RWPE1 (cell line): ENCODE data around the gene NME1.
"Not testable (repeated sequence)": the region's sequence is repeated elsewhere in the genome, so short reads cannot be mapped to it uniquely, and the experiment has no call there.

Experiments used
- CTCF ChIA-PET: fragments of 350-600 bp; sonication (Branson Sonifier 250); formaldehyde crosslinking; extraction: SDS; loops from one replicate; lab custom pipeline; 2021; lab: Yijun Ruan, JAX
- POLR2A ChIA-PET: fragments of 400-600 bp; formaldehyde crosslinking; extraction: SDS; loops from one replicate; lab custom pipeline; 2020; ENCODE audit warnings: antibody characterized with exemption; ENCODE audit not compliant: low non-redundant PET; lab: Yijun Ruan, JAX
- DNase-seq: peaks from one replicate; pipeline ENCODE4 v3.0.0; 2012; ENCODE audit warnings: low spot score
- H3K27ac ChIP-seq: fragments of 450-650 bp; 2 replicates; pipeline ENCODE4 v1.5.1; 2017
- CTCF ChIP-seq: fragments of 450-650 bp; conservative IDR thresholded peaks from 2 replicates; pipeline ENCODE4 v1.5.1; 2017; ENCODE audit warnings: low read depth, mild to moderate bottlenecking

Gene NME1

GRCh38 chr17:51166987-51167931 is 13.9 kb downstream of the NME1 start:
- ChIA-PET CTCF (interaction anchor here (0.6 to 0.7 kb wide), 2 partner anchors 1021 to 1771 kb away, joined by 3 read pairs; no protein-coding TSS in a partner anchor), POLR2A (no interaction called here)
- DNase-seq = peak; percentile 83
- TF ChIP-seq CTCF = peak; percentile 94
- peak overlapping the region; percentile 90 for H3K27ac ChIP-seq

GRCh38 chr17:51169340-51169739 is 16.0 kb downstream of the NME1 start:
- TF ChIP-seq CTCF = no peak
- H3K27ac ChIP-seq = peak overlapping the region; percentile 90
- DNase-seq = no peak
- ChIA-PET POLR2A (interaction anchor here (0.7 kb wide), 1 partner anchor 51 kb away, joined by 4 read pairs; no protein-coding TSS in a partner anchor), CTCF (interaction anchor here (0.7 to 0.8 kb wide), 2 partner anchors 9 to 520 kb away, joined by 3 to 6 read pairs; no protein-coding TSS in a partner anchor)

DNA sequence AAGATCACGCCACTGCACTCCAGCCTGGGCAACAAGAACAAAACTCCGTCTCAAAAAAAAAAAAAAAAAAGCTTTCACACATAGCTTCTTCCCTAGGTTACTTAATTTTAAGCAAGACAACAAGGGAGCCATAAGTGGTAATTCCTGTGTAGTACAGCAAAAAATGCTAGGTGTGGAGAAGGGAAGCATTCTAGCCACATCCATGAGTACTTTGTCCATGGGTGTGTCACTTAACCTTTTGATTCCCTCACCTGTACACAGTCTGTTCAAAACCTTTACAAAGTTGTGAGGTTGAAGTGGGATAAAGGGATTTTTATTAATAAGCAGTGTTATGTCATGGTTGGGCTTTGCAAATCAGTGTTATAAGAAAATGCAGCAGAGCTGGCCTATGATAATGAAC is 17.4 kb downstream of the NME1 start:
- CTCF ChIA-PET = interaction anchor here (0.6 kb wide), 1 partner anchor 11 kb away, joined by 3 read pairs; no protein-coding TSS in a partner anchor
- no peak overlapping the region for H3K27ac ChIP-seq
- no peak for DNase-seq
- POLR2A ChIA-PET = interaction anchor here (0.6 kb wide), 1 partner anchor 631 kb away, joined by 5 read pairs; no protein-coding TSS in a partner anchor
- TF ChIP-seq CTCF = no peak

GRCh38 chr17:51172030-51172429 is 18.7 kb downstream of the NME1 start:
- POLR2A ChIA-PET, DNase-seq: not testable (repeated sequence)
- peak overlapping the region; percentile 2; the same call in 1 of the 2 replicates for H3K27ac ChIP-seq
- CTCF ChIA-PET = interaction anchor here (0.8 kb wide), 1 partner anchor 86 kb away, joined by 3 read pairs; no protein-coding TSS in a partner anchor

DNA sequence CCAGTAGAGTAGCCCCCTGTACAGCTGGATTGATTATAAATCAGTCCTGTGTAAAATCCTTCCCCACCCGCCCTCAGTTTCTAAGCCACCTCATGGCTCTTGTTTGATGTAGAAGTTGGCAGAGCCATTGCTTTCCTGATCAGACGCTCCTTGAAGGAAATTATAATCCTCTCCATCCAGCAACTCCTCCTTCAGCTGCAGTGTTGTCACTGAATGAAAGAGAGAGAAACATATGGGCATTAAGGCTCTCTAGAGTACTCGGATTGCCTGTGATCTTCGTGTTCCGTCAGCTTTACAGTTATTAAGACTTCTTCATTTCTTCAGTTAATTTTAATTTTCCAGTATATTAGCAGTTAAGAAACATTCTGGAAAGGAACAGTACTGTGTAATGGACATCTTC is 27.1 kb downstream of the NME1 start:
- CTCF ChIA-PET = no interaction called here
- H3K27ac ChIP-seq = no peak overlapping the region
- POLR2A ChIA-PET = no interaction called here
- DNase-seq = no peak
- TF ChIP-seq CTCF = no peak

DNA sequence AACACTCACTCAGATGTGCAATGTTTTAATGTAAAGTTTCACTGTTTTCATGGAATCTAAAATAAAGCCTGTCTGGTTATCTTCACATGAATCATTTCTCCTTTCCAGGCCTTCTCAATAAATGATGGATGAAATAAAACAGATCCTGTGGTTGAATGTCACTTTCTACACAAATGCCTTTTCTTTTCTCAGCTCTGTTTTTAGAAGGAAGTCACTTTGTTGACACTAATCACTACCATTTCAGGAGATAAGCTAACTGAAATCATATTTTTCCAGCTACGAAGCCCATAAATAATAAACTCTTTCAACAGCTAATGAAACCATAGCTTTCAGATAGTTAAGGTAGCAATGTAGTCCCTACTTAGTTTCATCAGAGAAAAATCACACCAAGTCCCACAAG is 30.8 kb downstream of the NME1 start:
- POLR2A ChIA-PET = no interaction called here
- no peak for TF ChIP-seq CTCF
- H3K27ac ChIP-seq = no peak overlapping the region
- CTCF ChIA-PET = interaction anchor here (0.7 kb wide), 1 partner anchor 46 kb away, joined by 3 read pairs; no protein-coding TSS in a partner anchor
- no peak for DNase-seq
